ENCODE results near the gene GGN. TPM values are rescaled to one million over a fixed set of nuclear protein-coding genes. Genes with fewer than 3 reads are reported as not detected.
"Not testable (repeated sequence)": the region's sequence is repeated elsewhere in the genome, so short reads cannot be mapped to it uniquely, and the experiment has no call there.

The GGN gene
- total RNA-seq, 1 donor from 2014 or later = 0.80 TPM

- peak; percentile 10 for DNase-seq (ENCODE audit: low read depth)
Observed at GRCh38 chr19:38362076-38362945, 25.5 kb downstream of the GGN start.

- DNase-seq (ENCODE audit: low read depth) = peak; percentile 50
Observed at GRCh38 chr19:38361633-38362075, 26.2 kb downstream of the GGN start.

- DNase-seq (ENCODE audit: low read depth) = no peak
Observed at GRCh38 chr19:38360839-38361631, 26.8 kb downstream of the GGN start.

- no peak for DNase-seq (ENCODE audit: low read depth)
Observed at GRCh38 chr19:38360351-38360750, 27.5 kb downstream of the GGN start.

DNA sequence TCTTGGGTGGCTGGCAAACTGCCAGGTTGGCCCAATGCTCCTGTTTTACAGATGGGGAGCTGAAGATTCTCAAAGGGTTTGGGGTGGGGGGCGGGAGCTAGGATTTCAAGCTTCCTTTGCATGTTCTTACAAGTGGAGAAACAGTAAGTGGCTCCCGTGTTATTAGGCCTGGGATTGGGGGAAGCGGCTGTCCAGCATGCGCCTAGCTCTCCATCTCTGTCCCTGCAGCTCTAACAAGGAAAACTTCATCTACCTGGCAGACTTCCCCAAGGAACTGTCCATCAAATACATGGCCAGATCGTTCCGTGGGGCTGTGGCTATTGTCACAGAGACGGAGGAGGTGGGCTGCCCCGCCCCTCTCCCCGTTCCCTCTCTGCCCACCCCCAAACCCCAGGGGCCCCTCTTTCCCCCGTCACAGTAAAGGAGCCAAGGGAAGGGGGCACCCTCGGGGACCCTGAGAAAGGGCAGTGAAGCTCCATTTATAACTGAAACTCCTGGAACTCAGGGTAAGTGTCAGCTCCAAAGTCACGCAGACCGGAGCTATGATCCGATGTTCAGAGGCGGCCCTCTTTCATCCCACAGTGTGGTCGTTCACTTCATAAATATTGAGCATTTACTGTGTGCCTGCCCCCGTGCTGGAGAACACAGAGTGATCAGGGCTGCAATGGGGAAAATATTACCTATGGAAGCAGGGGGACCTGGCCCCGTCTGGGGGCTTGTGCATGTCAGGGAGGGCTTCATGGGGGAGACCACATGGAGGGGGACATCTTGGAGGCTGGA is 28.4 kb downstream of the GGN start:
- DNase-seq (ENCODE audit: low read depth) = no peak

DNA sequence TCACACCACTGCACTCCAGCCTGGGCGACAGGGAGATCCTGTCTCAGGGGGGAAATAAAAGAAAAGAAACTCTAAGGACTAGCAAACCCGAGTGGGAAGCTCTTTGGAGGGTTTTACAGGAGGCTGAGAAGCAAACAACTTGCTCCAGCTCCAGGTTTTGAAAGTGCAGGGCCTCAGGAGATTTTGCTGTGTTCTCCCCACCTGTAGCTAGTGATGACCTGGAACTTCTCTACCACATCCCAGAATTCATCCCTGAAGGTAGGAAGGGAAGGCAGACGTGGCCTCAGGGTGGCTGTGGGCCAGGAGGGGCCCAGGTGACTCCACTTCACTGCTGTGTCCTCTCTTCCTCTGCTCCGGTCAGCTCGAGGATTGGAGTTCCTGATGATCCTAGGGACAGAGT is 29.8 kb downstream of the GGN start:
- DNase-seq (ENCODE audit: low read depth) = no peak

- no peak for DNase-seq (ENCODE audit: low read depth)
Observed at GRCh38 chr19:38355728-38356725, 31.8 kb downstream of the GGN start.

DNA sequence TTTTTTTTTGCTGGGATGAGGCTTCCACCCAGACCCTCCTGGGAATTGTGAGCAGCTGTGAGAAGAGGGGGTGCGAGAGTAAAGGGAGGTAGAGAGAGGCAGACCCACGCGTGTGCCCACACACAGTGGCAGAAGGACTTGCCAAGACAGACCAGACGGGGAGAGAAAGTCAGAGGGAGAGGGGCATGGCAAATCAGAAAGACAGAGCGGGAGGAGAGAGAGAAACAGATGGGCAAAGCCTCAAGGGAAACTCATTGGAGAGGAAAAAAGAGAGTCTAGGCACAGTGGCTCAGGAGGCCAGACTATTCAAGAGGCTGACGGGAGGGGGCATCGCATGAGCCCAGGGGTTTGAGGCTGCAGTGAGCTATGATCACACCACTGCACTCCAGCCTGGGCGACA is 35.2 kb downstream of the GGN start:
- no peak for DNase-seq (ENCODE audit: low read depth)

DNA sequence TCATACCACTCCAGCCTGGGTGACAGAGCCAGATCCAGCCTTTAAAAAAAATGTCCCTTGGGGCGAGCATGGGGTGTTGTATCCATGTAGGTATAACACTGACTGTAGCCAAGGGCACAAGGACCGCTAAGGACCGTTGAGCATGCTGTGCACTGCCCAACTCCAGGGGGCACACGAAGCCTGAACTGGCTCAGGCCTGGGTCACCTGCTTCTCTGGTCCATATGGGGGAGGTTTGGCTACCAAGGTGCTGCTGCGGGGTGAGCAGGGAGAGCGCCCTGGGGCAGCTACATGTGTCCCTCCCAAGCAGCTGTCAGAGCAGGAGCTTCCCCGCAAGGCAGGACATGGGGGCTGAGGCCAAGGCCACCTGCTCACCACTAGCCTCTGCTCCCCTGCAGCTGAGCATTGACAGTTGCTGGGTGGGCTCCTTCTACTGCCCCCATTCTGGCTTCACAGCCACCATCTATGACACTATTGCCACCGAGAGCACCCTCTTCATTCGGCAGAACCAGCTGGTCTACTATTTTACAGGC is 35.9 kb downstream of the GGN start:
- DNase-seq (ENCODE audit: low read depth) = no peak

DNA sequence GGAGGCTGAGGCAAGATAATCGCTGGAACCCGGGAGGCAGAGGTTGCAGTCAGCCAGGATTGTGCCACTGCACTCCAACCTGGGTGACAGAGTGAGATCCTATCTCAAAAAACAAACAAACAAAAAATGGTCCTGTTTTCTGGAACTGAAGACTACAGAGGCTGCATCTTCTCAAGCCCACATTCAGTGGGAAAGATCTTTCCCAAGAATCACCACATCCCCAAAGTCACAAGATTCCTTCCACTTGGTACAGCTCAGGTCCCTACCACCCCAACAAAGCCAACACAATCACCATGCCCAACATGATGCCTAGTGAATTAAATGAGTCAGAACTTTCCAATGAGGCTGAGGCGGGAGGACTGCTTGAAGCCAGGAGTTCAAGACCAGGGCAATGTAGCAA is 37.0 kb downstream of the GGN start:
- DNase-seq (ENCODE audit: low read depth) = no peak

GRCh38 chr19:38346837-38347236 is 41.0 kb downstream of the GGN start:
- no peak for DNase-seq (ENCODE audit: low read depth)

DNA sequence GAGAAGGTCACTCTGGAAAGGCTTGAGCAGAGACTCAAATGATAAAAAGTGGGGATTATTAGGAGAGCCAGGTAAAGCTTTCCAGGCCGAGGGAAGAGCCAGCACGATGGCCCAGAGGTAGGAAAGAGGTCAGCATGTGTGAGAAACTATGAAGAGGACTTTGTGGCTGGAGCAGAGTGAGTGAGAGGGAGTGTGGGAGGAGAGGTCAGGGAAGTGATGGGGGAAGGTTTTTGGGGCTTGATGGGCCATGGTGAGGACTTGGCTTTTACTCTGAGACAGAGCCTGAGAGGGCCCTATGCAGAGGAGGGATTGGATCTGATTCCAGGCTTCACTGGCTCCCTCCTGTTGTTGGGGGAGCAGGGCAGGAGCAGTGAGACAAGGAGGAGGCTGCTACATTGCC is 46.9 kb downstream of the GGN start:
- no peak for DNase-seq (ENCODE audit: low read depth)

DNA sequence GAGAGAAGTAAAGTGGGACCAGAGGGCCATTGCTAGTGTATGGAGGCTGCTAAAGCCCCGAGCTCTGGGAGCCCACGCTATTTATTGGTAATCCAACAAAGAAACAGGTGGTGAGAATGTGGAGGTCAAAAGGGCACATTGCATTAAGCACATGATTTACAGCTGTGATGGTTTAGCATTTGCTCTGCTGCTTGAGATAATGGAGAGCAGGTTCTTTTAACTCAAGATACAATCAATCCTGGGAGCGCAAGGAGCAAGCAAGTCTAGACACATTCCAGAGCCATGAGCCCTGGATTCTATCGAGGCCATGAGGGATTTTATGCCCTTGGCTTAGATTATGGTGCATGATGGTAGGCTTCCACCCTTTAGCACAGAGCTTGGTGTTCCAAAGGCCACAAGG is 48.8 kb downstream of the GGN start:
- DNase-seq (ENCODE audit: low read depth) = not testable (repeated sequence)

GRCh38 chr19:38337360-38337653 is 50.5 kb downstream of the GGN start:
- no peak for DNase-seq (ENCODE audit: low read depth)

DNA sequence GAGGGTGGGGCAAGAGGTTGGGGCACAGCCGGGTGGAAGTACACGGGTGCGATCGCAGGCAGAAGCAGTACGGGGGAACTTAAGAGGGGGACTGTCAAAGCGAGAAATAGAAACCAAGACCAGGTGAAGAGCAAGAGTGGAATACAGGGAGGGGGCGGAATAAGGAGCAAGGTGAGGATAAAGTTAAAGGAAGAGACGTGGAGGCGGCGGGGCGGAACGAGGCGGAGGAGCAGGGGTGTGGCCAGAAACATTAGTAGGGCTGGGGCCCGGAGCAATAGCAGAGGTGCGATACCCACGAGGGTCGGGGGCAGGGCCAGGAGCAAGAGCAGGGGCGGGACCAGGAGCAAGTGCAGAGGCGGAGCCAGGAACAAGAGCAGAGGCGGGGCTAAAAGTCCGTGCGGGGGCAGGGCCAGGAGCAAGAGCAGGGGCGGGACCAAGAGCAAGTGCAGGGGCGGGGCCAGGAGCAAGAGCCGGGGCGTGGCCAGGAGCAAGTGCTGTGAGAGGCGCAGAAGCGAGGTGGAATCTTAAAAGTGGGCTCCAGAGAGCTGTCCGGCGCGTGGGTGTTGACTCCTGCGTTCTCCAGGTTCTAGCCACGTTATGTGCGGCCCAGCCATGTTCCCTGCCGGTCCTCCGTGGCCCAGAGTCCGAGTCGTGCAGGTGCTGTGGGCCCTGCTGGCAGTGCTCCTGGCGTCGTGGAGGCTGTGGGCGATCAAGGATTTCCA is 51.0 kb downstream of the GGN start:
- DNase-seq (ENCODE audit: low read depth) = peak; percentile 84

DNA sequence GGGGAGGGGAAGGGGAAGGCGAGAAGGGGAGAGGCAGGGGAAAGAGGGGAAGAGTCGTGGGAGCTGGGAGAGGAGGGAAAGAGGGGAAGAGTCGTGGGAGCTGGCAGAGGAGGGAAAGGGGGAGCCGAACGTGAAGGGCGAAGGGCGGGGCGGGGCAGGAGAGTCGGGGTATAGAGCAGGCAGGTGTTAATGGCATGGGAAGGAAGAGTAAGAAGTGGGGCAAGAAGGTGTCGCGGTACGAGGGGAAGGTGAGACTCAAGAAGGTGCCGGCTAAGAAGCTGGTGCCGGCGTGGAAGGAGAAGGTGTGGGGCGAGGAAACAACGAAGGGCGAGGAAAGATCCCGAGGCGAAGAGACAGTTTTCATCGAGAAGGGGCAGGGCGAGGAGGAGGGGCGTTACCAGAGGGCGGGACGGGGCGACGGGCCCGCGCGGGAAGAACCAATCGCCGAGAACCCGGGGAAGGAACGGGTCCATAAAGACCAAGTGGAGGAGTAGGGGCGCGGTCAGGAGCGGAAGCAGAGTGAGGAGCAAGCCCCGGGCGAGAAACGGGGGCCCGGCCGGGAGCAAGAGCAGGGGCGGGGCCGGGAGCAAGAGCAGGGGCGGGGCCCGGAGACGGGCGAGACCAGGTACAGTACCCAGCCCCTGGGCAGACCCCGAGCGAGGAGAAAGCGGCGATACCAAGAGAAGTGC is 51.7 kb downstream of the GGN start:
- DNase-seq (ENCODE audit: low read depth) = peak; percentile 89

All from renal cortical epithelial cell (primary cell).